DMS114 treated with DMSO at 0.1 percent for 48 hours (cell line): ENCODE measurements around the gene GRB14.
"Not testable (repeated sequence)": the region's sequence is repeated elsewhere in the genome, so short reads cannot be mapped to it uniquely, and the experiment has no call there.

Experiments
- DNase-seq: peaks from one replicate; lab custom pipeline; 2025; ENCODE audit not compliant: unreplicated experiment; lab: John Stamatoyannopoulos, UW

GRB14 gene

GRCh38 chr2:164560181-164560792 lies 61.0 kb downstream of the GRB14 start:
- DNase-seq: no peak

DNA sequence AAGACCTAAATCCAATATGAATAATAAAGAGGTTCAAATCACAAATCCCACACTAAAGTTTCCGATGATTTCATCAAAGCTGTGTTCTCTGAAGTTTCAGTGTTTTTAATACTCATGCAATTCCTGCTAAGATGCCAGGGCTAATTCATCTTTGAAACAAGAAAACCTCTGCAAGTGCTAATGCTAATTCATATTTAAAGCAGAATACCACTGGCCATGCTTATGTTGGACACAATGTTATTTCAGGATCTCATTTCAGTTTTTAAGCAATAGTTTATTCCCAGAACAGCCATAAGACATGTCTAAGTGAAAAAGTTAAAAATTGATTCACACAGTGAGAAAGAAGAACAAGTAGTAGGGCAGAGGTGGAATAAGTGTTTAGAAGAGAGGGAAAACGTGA lies 62.8 kb downstream of the GRB14 start:
- DNase-seq: no peak

DNA sequence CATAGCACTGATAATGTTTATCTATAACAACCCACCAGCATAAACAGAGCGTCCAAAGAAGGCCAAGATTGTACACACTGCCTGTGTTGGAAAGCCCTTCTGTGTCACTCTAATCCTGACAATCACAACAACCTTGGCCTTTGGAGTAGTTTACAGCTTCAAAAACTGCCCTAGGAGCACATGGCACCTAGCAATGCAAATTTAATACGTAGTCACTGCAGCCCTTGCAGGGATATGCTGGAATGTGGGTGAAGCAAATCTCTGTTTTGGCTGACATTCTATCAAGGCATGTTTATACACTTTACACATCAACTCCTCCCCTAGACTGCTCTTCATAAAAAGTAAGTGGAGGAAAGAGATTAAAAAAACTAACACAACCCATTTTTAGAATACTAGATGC lies 66.8 kb downstream of the GRB14 start:
- DNase-seq: no peak

DNA sequence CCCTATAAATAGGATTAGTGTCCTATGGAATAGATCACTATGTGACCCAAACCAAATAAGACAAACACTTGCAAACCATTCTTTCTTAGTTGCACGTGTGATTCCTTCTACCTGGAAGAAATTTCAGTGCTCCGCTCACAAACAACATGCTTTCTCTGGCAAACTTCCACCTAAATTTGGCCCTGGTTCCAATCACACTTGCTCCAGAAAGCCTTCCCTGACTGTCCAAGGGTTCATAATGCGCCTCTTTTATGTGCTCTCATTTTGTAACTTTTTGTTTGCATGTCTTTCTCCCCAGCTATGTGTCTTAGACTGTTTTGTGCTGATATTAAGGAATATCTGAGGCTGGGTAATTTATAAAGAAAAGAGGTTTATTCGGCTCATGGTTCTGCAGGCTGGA lies 69.8 kb downstream of the GRB14 start:
- DNase-seq: no peak

- not testable (repeated sequence) for DNase-seq
These were observed 71.6 kb downstream of the GRB14 start for GRCh38 chr2:164549705-164550104.

- no peak for DNase-seq
These were observed 75.8 kb downstream of the GRB14 start for GRCh38 chr2:164545484-164545883.

- DNase-seq: no peak
These were observed 78.7 kb downstream of the GRB14 start for GRCh38 chr2:164542581-164543021.

DNA sequence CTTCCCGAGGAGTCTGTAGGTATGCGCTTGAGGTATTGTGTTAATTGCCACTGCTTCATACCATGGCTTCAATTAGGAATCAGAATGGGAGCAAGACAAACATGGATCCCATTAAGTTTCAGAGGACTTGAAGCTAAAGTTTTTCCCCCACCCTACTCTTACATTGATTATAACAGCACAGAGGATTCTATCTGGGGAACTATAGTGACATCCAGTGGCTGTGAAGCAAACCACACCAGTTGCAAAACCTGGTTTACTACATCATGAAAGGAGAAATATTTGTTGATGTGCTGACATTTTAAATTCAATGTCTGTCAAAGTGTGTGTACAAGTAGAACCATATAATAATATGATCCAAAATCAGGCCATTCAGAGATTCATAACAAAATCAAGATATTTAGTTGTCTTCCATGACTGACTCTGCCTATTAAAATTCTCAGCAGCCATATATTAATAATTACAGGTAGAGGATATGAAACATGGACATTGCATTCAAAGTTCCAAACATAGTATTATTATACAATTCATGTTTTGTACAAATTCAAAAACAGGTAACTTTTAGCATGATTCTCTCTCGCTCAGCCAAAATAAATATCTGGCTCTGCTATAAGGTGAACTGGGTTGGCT lies 82.9 kb downstream of the GRB14 start:
- DNase-seq: peak; percentile 62

- no peak for DNase-seq
These were observed 85.8 kb downstream of the GRB14 start for GRCh38 chr2:164535280-164536025.

GRCh38 chr2:164530464-164530863 lies 90.8 kb downstream of the GRB14 start:
- DNase-seq: no peak

GRCh38 chr2:164523726-164524125 lies 97.6 kb downstream of the GRB14 start:
- no peak for DNase-seq

DNA sequence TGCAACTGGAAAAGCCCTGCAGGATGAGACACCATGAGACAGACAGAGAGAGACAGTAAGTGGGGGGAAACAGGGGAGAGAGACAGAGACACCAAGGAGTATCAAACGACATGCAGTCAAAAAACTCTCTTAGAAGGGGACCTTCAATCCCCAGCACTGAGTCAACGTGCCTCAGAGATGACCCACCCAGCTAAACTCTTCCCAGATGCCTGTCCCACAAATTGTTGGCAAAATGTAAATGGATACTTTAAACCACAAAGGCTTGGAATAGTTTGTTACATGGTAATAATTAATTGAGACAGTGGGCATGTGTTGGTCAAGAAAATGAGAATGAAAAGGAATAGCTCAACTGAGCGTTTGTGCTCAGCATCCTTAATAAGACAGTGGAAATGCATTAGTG lies 98.3 kb downstream of the GRB14 start:
- DNase-seq: no peak

DNA sequence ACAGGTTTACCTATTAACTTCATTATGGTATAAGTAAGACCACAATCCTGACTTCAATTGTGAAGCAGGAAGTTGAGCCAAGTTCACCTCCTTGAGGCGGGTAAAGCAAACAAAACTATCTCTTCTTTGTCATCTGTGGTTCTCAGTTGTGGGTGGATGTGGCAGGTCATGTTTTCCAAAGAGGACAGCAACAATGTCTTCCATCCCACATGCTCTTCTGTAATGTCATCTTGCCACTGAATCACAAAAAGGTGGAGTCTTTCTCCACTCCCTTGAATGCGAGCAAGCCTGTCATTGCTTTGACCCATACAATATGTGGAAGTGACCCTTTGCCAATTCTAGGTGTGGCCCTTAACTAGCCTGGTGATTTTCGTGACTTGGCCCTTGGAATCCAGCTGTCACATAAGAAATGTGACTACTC lies 98.7 kb downstream of the GRB14 start:
- no peak for DNase-seq

DNA sequence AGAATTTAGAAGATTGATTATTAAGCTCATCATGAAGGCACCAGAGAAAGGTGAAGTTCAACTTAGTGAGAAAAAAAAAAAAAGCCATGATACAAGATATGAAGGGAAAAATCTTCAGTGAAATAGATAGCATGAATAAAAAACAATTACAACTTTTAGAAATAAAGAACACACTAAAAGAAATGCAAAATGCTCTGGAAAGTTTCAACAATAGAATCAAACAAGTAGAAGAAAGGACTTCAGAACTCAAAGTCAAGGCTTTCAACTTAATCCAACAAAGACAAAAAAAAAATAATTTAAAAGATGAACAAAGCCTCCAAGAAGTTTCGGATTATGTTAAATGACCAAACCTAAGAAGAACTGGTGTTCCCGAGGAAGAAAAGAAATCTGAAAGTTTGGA lies 105.5 kb downstream of the GRB14 start:
- DNase-seq: no peak

DNA sequence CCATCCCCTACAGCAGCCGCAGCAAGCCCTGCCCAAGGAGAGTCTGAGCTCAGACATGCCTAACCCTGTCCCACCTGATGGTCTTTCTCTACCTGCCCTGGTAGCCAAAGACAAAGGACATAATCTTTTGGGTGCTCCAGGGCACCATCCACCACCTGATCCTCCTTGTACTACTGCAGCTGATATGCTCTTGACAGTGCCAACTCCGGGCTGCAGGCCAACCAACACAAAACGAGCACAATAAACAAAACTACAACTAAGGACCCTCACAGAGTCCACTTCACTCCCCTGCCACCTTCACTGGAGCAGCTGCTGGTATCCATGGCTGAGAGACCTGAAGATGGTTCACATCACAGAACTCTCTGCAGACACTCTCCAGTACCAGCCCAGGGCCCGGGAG lies 106.3 kb downstream of the GRB14 start:
- DNase-seq: no peak

DNA sequence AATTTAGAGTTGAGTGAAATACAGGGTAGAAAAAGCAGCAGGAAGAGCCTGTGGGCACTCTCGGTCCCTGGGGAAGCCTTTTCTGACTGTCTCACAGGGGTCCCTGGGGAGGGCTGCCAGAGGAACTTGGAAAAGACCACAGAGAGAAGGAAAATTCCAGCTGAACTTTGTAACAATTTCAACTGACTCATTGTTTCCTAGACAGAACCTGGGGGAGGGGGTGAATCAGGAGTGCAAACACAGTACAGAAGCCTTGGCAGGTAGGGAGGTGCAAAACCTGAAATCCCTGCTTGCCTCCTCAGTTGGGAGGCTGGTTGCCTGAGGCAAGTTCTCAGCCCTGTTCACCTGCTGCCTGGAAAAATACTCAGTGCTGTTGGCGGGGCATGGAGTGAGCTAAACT lies 106.8 kb downstream of the GRB14 start:
- no peak for DNase-seq

GRCh38 chr2:164512871-164513270 lies 108.4 kb downstream of the GRB14 start:
- no peak for DNase-seq

DNA sequence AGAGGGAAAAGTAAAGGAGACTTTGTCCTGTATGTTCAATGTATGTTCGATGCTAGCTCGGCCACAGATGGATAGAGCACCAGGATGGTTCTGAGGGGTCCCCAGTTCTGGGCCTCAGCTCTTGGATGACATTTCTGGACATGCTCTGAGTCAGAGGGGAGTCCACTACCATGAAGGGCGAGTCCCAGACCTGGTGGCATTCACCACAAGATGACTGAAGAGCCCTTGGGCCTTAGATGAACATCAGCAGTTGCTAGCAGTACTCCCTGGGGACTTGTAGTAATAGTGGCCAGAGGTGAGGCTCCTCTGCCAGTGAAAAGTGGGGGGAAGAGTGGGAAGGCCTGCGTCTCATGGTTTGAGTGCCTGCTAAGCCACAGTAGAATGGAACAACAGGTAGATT lies 109.5 kb downstream of the GRB14 start:
- no peak for DNase-seq

DNA sequence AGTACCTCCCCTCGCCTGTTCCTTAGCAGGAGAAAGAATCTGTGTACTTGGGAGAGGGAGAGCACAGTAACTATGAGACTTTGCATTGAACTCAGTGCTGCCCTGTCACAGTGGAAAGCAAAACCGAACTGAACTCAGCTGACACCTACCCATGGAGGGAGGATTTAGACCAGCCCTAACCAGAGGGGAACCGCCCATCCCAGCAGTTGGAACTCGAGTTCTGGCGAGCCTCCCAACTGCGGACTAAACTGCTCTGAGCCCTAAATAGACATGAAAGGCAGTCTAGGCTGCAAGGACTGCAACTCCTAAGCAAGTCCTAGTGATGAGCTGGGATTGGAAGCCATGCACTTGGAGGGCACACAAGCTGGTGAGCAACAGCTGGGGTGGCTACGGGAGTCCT lies 110.4 kb downstream of the GRB14 start:
- no peak for DNase-seq

- DNase-seq: no peak
These were observed 112.0 kb downstream of the GRB14 start for GRCh38 chr2:164509137-164509877.

GRCh38 chr2:164504253-164504652 lies 117.0 kb downstream of the GRB14 start:
- no peak for DNase-seq

DNA sequence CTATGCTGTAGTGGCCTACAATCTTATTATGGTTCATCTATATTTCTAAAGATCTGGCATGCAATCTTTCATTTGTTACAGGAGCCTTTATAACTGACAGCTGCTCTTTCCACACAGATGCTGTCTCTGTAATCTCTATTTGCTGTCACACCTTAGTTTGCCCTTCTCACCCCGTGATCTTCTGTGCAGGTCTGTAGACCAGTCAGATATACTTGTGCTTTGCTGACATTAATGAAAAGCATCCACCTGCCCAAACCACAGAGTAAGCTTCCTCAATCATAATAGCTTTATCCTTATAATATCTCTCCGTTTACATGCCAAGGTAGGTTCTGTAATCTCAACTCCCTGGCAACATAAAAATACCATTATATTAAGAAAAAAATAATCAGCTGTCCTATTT lies 122.4 kb downstream of the GRB14 start:
- DNase-seq: no peak
